DMS153 (cell line): ENCODE measurements around the gene FRMPD4.
A peak's percentile ranks its signal among the peaks of the same experiment; 100 is the strongest.

Source experiments
- DNase-seq: peaks from one replicate; lab custom pipeline; 2025; lab: John Stamatoyannopoulos, UW

Gene FRMPD4

DNA sequence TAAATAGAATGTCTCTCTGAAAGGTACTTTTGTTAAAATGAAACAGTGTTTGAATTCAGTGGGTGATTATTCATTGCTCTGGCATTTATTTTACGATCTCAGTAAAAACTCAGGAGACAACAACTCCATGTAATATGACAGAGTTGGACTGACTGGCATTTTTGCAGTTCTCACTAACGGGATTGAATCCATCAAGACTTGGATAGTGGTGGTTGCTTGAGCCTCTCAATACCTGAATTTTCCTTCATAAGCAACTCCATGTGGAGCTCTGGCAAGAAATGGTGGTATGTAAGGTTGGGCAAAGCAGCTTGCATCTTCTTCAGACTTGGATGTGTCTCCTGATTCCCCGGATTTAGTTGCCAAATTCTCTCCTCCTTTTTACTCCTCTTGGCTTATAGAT lies 72.7 kb downstream of the FRMPD4 start:
- no peak for DNase-seq

DNA sequence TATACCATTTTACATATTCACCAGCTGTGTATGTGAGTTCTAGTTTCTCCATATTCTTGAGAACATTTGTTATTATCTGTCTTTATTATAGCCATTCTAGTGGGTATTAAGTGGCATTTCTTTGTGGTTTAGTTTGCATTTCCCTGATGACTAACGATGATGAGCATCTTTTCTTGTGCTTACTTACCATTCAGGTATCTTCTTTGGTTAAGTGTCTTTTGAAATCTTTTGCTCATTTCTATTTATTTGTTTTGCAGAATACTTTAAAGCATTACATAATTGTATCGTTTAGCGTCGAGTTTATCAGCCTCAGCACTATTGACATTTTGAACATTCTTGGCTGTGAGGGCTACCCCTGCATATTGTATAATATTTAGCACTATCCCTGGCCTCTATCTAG lies 85.4 kb downstream of the FRMPD4 start:
- DNase-seq = no peak

DNA sequence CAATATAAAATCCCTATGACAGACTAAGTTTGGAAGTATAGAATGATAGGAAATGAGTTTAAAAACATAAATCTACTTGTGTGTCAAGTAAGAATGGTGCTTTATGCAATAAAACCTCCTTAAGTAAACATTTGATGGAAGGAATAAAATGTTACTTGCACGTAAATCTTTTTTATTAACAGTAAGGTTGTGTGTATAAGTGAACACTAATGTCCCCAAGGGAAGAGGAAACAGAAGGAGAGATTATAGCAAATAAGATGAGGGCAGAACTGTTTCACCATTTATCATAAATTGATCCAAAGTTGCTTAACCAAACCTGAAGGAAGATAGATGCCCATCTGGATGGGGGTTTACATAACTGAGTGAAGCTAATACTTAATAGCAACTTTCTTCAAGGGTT lies 86.8 kb downstream of the FRMPD4 start:
- DNase-seq = no peak

DNA sequence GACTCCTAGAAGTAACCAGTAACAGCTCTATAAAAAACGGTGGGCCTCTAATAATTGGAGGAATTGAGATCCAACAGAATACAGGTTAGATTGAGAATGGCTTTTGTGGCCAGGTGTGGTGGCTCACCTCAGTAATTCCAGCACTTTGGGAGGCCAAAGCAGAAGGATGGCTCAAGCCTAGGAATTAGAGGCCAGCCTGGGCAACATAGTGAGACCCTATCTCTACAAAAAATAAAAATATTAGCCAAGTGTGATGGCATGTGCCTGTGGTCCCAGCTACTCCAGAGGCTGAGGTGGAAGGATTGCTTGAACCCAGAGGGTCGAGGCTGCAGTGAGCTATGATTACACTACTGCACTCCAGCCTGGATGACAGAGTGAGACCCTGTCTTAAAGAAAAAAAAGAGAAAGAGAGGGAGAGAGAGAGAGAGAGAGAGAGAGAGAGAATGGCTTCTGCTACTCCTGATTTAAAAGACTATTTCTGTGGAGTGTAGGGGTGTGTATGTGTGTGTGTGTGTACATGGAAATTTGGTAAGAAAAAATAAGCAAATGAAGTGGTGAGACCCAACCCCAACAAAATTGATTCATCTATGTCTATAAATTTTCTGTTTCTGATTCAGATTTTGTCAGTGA lies 89.3 kb downstream of the FRMPD4 start:
- DNase-seq = no peak

DNA sequence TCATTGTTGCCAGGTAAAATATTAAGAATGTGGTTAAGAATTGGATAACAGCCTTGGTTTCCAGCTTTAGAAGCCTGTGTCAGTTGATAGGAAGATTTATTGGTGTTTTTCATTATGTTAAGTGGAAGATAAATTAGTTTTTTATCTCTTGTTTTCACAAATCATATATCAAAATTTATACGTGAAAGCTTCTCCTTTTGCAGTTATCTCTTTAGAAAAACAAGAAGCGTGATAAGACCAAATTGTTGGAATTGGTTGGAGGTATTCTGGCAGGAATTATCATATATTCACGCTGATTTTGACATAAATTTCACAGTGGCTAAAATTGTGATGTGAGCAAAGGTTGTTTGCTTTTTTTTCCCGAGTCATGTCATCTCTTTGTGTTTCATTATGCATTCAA lies 90.6 kb downstream of the FRMPD4 start:
- no peak for DNase-seq

DNA sequence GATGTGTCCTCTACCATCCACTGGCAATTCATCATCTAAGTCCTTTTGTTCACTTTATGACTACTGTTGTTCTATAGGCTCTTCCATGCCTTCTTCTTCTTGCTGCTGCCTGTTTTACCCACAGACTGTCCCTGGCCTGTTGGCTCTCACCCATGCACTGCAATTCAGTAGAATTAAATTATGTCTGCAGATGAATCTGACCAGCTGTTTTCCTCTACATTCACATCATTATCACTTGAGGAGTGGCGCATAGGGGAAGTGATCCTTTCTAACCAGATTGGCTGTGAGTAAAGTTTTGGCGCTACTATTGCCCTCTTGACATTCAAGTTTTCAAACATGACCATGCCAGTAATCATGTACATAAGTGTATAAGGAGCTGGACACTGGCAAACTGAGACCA lies 91.7 kb downstream of the FRMPD4 start:
- no peak for DNase-seq

DNA sequence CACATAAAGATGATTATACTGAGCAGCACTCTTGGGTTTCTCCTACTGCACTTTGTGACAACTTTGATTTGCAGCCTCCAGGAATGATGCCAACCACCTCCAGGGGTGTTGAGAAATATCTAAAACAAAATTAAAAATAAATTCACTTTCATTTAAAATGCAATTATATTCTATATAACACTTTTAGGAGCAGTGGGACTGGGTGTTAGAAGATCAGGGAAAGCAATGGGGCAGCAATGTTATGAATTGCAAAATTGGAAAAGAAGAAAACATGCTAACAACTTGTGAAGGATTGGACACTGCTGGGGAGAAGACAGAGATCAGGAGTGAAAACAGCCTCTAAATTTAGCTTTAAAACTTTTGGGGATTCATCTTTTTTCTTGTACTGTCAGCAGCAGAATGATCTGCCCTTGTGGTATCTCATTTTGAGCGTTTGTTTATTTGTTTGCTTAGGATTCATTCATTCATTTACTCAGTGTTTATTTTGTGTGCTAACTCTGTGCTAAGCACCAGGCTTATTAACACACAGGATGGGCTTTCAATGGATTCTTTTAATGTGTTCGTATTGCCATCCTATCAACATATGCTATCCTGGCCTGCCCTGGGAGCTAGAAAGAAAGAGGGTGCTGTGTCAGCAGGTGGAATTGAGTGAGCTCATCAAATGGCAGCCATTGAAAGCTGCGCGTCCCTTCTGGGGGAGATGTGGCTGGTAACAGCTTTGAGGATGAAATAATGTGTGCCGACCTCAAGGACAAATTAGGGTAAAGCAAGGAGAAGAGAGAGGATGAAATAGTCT lies 96.5 kb downstream of the FRMPD4 start:
- peak; percentile 56 for DNase-seq

DNA sequence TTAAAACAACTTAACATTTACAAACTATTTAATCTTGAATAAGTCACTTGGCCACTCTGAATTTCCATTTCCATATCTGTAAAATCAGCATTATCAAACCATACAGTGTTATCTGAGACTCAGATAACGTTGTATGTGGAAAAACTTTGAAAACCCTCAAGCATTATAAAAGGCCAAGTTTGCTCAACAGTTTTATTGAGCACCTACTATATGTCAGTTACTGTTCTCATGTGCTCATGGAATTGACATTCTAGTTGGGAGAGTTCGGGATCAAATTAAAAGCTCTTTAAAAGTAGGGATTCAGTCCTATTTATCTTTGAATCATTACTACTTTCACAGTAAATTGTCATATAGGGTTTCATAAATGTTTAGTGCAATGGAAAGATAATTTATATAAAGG lies 97.9 kb downstream of the FRMPD4 start:
- DNase-seq = no peak

DNA sequence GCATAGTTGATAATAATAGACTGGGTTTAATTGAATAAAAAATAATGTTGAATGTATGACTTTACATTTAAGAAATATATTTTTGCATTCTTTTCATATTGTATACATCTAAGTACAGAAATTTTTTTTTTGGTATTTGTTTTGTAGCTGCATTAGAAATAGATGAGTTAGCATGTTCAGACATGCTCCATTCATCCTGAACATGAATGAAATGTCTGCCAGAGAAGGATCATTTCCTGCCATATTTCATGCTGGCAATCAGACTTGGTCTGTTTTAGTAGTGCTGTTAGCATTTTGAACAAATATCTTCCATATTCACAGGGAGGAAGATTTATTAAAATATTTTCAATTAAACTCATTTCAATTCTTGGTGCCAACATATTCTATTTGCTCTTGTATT lies 98.9 kb downstream of the FRMPD4 start:
- DNase-seq = peak; percentile 0

DNA sequence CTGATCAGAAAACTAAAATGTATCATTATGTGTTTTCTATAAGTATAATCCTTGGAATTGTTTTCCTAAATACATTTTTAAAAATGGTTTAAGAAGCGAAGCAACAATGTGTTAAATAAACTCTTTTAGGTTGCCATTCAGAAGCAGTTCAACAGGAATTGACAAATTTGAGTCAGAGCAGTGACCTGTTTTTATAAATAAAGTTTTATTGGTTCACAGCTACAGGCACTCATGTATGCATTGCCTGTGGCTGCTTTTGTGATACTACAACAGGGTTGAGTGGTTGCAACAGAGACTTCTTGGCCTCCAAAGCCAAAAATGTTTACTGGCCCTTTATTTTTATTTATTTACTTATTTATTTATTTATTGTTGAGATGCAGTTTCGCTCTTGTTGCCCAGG lies 99.5 kb downstream of the FRMPD4 start:
- DNase-seq = no peak

DNA sequence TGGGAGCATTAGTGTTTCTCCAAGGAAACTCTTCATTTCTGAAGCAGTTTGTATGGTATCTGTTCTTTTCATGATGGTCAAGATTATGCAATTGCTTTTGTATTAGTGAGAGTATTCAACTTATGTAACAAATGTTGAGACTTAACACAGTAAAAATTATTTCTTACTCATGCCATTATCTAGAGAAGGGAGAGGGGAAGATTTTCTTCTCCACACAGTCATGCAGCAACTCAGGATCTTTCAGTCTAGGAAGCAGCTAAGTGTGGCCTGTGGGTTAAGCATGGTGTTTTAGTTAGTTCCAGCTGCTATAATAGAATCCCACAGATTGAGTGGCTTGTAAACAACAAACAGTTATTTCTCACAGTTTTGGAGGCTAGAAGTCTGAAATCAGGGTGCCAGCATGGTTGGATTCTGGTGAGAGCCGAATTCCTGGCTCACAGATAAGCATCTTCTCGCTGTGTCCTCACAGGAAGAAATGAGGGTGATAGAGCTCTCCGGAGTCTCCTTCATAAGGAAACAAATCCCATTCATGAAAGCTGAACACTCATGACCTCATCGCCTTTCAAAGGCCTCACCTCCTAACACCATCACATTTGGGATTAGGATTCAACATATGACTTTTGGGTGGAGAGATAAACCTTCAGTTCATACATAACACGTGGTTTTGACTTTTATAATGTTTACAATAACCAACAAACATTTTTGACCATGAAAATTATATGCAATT lies 101.2 kb downstream of the FRMPD4 start:
- no peak for DNase-seq

DNA sequence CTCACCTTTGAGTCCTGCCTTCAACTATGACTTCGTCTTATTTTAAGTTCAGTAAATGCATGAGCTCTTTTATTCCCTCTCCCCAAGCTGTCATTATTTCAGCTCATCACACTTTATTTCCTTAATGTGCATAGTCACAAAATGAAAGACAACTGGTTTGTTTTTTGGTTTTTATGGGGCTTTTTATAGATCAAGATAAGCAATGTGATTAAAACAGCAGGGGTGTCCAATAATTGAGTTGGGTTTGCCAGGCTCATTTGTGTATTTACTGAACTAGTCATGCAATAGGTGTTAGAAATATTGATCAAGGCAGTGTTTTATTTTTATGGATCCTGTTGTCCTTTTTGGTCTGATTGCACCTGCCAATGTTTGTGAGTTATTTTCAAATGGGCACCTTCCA lies 102.2 kb downstream of the FRMPD4 start:
- peak; percentile 13 for DNase-seq

DNA sequence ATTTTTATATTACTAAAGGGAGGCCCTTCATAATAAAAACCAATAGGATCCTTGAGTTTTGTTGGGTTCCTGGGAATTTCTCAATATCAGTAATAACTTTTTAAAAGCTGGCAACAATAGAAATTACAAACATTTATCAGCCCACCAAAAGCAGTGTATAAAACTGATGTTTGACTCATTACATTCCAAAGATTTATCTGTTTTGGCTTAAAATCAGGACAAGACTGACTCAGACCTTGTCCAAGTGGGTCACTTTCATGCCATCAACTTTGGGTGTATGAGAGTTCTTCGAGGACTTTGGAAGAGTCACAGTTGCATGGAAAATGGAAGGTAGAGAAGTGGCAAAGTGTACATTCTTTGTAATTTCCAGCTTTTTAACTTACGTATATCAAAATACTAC lies 102.8 kb downstream of the FRMPD4 start:
- DNase-seq = no peak

DNA sequence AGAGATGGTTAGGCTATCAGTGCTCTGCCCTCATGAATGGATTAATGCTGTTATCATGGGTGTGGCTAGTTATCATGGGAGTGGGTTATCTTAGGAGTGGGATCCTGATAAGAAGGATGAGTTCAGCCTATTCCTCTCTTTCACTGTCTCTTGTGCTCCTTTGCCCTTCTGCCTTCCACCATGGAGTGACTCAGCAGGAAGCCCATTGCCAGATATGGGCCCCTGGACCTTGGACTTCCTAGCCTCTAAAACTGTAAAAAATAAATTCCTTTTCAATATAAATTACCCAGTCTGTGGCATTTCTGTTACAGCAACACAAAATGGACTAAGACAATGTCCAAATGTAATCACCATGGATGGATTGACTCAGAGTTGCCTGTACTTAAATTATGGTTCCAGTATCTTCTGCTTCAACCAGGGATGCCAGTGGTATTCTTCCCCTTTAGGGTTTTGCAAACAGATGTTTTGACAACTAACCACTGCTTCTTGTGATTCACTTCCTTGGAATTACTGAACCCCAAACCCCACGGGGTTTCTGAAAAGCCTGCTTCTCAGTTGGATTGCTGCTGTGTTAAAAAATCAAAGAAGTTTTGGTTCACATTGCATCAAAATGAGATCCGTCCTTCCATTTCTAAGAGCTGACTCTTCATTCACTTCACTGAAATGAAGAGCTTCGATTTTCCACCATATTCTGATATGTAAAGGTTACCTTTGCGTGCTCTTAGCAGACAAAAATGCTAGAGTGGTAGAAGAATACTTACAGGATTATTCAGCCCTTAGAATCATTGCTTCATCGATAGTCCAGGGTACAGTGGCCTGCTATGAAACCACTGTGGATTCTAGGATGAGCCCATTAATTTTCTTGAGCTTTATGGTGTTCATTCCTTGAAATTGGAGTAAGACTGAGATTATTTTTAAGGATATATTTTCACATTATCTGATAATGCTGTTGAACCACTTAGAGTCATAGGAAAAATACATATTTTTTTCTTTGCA lies 107.7 kb downstream of the FRMPD4 start:
- DNase-seq = no peak

DNA sequence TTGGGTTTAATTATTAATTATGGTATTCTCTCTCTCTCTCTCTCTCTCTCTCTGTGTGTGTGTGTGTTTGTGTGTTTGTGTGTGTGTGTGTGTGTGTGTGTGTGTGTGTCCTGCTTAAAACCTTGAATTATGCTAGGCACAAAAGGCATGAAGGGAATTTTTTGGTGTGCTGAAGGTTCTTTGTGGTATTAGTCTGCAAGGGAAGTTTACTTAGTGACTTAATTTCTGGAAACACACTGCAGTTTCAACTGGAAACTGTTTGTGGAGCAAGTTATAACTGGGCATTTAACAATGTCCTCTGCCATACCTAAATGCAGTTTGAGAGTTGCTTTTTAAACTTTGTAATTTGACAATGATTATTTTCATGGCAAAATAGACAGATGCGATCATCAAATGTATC lies 111.7 kb downstream of the FRMPD4 start:
- DNase-seq = no peak

DNA sequence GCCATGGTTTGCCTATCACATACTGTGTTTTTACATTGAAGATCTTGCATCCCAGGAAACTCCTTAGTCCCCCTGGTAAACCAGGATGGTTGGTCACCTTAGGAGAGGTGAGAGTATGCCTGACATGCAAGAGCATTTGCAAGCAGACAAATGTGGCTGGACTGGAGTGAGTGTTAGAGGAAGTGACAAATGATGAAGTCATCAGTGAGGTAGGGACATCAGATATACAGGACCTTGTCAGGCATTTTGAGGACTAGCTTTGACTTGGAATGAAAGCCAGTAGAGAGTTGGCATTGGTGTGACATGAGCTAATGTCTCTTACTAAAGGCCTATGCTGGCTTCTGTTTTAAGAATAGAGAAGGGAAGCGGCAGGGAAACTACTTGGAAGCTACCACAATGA lies 124.9 kb downstream of the FRMPD4 start:
- DNase-seq = no peak

DNA sequence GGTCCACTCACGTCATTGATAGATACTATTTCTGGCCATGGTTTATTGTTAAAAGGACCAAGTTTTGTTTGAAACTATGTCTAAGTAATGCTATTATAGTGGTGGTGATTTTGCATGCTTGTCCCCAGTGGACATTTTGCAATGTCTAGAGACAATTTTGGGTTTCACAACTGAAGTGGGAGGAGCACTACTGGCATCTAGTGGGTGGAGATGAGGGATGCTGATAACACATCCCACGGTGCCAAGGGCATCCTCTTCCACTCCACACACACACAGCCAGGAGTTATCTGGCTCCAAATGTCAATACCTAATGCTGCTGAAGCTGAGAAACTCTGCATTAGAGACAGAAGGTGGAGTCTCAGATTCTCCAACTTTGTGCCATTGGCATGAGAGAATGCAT lies 131.2 kb downstream of the FRMPD4 start:
- no peak for DNase-seq

DNA sequence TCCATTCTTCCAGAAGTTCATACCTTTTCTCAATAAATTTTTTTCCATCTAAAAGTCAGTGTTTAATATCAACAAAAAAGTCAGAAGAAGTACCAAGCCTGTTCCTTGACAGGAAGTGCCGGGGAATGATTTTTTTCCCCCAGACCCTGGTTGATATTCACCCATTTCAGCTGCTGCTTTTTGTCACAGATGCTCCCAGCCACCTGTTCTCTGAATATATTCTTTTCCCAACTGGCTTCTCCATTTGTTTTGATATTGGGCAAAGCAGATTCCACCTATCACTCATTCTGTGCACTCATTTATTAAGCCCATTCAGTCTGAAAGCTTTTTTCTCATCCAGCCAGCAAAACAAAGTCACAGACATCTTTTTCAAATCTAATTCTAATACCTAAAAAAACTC lies 139.9 kb downstream of the FRMPD4 start:
- no peak for DNase-seq

DNA sequence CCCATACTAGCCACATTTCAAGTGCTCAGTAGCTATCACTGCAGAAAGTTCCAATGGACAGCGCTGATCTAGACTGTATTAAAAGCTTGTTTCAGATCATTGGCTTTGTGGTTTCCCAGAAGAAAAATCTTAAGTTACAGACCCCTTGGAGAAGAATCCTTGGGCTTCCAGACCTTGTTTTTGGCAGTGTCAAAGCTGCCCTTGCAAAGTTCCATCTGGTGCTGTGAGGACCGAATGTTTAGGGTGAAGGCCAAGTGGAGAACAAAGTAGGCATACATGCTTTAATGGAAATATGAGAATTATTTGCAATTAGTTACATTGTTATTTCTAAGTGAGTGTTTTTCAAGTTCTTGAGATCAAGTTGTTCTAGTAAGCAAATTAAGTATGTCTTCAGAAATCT lies 144.7 kb downstream of the FRMPD4 start:
- DNase-seq = no peak

DNA sequence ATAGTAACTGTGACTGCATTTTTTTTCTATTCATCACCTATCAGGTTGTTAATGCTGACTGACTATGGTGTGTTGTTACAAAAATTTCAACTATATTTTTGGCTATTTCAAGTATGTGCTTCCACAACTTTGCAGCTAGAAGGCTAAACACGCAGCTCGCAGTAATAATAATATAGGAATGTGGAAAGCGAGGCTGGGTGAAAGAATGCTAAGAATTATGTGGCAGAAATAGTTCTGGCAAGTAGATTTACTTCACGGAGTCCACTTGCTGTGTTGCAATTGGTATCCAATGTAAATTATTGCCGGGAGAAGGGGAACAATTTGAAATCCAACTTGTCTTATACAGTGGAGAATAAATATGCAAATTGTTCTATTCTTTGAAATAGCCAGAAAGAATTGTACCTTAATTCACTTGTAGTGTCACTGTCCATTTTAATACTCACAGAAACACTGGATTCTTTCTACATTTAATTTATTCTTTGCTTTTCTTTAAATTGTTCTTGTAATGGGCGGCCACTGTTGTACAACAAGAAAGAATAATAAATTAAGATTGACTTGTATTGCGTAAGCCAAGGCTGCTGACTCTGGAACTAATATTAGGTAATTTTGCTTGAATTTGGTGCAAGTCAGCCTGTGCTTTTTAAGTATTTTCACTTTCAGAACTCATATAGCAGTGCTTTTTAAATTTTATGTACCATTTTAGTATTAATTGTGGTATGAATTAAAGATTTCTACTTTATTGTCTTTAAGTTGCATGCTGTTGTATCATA lies 154.9 kb downstream of the FRMPD4 start:
- no peak for DNase-seq

DNA sequence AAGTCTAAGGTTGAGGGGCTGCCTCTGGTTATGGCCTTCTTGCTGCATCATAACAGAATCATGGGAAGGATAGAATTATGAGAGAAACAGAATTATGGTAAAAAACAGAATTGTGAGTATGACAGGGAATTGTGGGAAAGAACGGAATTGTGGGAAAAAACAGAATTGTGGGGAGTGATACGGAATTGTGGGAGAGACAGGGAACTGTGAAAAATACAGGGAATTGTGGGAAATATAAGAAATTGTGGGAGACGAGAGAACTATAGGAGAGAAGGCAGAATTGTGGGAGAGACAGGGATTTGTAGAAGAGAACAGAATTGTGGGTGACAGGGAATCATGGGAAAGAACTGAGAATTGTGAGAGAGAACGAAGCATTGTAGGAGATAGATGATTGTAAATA lies 159.1 kb downstream of the FRMPD4 start:
- DNase-seq = no peak
